Mesodermal cell (in vitro differentiated cells): Measurements from ENCODE around the gene FARSB.

Experiments used
- H3K27ac ChIP-seq: 2 replicates; pipeline ENCODE4 v1.7.0; 2013; ENCODE audit warnings: mild to moderate bottlenecking, low read depth, low read length, moderate library complexity; ENCODE audit not compliant: severe bottlenecking
- H3K36me3 ChIP-seq: 2 replicates; pipeline ENCODE4 v1.7.1; 2013; ENCODE audit warnings: mild to moderate bottlenecking, low read length, moderate library complexity; ENCODE audit not compliant: control insufficient read depth, insufficient read depth
- H3K4me1 ChIP-seq: one replicate; pipeline ENCODE4 v1.7.1; 2013; ENCODE audit warnings: mild to moderate bottlenecking, low read length; ENCODE audit not compliant: insufficient read depth, control insufficient read depth, poor library complexity, severe bottlenecking
- H3K4me3 ChIP-seq: 2 replicates; pipeline ENCODE4 v1.7.0; 2013; ENCODE audit warnings: low read length, control low read depth, mild to moderate bottlenecking; ENCODE audit not compliant: insufficient read depth, poor library complexity, severe bottlenecking; ENCODE audit errors: extremely low read depth
- H3K9me3 ChIP-seq: 2 replicates; pipeline ENCODE4 v1.7.1; 2013; ENCODE audit warnings: mild to moderate bottlenecking, low read length, moderate library complexity; ENCODE audit not compliant: control insufficient read depth
- WGBS, 2 experiments: methylation state at CpG; one replicate each; pipeline ENCODE4 v1.1.5; 2013; ENCODE audit warnings: missing lambda C conversion rate in 2 of 2; ENCODE audit not compliant: insufficient coverage in 2 of 2; 5-methylcytosine and 5-hydroxymethylcytosine counted together

The FARSB gene

DNA sequence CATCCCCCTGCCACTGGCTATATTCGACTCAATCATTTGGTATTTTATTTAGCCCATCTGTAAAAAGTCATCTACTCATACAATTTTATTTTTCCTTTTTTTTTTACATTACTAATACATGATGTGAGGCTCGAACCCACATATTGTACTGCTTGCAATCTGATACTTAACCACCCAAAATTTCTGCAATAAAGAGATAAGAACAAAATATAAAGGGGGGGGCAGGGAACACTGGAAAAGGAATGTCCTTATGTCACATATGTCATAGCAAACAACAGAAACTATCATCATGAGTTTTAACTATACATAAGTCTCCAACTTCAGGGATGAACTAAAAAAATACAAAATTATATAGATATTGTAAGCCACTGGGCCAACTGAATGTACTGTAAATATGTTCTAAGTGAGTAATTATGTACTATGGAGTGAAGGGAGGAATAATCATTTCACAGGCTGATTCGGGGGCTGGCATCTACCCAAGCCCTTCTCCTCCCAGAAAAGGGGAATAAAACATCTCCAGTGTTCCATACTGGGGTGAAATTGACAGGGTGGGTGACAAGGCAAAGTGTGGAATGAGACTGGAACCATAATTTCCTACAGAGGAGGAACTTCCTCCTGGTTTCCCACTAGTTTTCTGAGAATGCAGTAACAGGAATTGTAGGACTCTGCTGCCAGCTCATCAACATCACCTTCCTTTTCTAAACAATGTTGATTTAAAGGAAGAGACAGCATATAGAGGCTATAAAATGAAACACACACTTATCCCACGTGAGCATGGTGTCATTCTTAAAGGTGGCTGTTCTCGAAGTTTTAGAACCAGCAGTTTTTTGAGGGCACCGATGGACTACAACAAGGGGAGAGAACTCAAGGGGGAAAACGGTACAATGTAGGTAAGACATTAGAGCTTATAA, 79.5 kb downstream of the FARSB start:
- H3K27ac ChIP-seq, result no peak overlapping the region
- WGBS, 2 experiments, result 100% methylated on average over 3 of the region's 7 CpGs; no CpG with 5 or more reads in 1 of the 2 experiments
- peaks cover 8% of the 10 kb centered on the region for H3K36me3 ChIP-seq
- peaks cover 8% of the 10 kb centered on the region for H3K4me1 ChIP-seq
- no peaks in the 10 kb centered on the region for H3K9me3 ChIP-seq
- H3K4me3 ChIP-seq, result no peak overlapping the region

DNA sequence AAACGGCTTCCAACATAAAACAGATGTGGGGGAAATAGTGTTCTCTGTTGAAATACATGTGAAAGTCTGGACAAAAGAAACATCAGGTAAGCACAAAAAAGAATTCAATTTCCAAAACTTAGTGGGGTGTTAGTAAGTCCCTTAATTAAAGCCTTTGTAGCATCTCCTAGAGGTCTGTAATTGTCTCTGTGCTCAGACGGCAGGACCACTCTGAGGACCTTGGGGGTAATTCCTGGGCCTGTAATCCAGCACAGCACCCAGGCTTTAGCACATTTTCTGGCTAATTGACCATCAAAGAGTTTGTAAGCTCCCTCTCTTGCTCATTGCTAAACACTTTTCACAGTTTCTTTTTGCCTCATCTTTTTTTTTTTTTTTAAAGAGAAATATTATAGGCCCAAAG, 80.3 kb downstream of the FARSB start:
- 50% methylated on average over 1 of the region's 2 CpGs; no CpG with 5 or more reads in 1 of the 2 experiments for WGBS, 2 experiments
- Histone ChIP-seq H3K9me3 (no peaks in the 10 kb centered on the region), H3K36me3 (peaks cover 11% of the 10 kb centered on the region), H3K4me1 (peaks cover 8% of the 10 kb centered on the region), H3K27ac (no peak overlapping the region), H3K4me3 (no peak overlapping the region)

DNA sequence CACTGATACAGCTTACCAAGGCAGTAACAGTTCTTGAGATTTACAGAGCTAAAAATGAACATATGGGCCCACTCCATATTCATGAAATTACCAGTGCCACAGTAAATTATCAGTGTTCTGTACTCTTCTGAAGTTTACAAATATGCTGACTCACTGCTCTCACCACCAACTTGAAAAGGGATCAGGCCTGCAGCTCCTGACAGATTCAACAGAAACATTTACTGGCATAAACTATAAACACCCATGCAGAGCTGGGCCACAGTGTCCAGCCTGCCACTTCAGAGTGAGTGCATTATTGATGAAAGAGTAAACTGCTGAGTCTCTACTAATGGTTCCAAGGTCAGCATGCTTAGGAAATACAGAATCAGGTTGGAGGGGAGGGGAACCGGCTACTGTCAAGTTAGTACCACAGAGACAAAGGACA, 83.1 kb downstream of the FARSB start:
- no peaks in the 10 kb centered on the region for H3K9me3 ChIP-seq
- H3K4me3 ChIP-seq, result no peak overlapping the region
- H3K36me3 ChIP-seq, result peaks cover 17% of the 10 kb centered on the region
- peaks cover 8% of the 10 kb centered on the region for H3K4me1 ChIP-seq
- WGBS, 2 experiments, result no CpG with 5 or more reads among the region's 1 CpG
- peak overlapping the region; percentile 50 for H3K27ac ChIP-seq

DNA sequence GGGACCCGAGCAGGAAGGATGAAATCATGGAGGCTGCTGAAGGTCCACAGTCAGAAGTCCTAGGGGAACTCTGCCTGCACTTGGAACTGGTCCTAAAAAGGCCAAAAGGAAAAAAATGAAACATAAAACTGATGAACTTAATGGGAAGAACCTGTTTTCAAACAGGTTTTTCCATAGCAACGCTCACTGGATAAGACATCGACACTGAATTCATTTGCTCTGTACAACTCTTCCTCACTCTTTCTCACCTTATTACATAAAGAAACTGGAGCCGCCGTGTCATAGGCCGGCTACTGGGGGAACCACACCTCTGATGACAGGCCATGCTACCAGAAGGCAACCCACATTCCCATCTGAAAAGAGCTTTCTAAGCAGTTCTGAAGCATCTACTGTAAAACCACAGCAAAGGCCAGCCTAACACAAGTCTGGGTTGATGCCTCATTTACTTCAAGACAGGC, 83.6 kb downstream of the FARSB start:
- Histone ChIP-seq H3K4me1 (peaks cover 8% of the 10 kb centered on the region), H3K9me3 (no peaks in the 10 kb centered on the region), H3K36me3 (peaks cover 17% of the 10 kb centered on the region), H3K4me3 (no peak overlapping the region), H3K27ac (peak overlapping the region; percentile 50)
- WGBS, 2 experiments, result 98 to 100% methylated on average over 2 to 6 of the region's 6 CpGs

DNA sequence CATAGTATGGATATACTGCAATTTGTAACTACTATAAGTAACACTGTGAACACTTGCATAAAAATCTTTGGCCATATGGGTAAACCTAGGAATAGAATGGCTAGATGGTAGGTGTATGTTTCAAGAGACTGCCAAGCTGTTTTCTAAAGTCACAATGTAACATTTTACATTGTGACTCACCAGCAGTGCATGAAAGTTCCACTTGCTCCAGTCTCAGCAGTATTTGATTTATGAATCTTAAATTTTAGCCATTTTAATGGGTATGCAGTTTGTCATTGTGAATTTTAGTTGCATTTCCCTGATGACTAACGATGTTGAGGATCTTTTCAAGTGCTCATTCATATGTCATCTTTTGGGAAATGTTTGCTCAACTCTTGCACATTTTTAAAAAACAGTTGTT, 86.1 kb downstream of the FARSB start:
- no peak overlapping the region for H3K27ac ChIP-seq
- H3K9me3 ChIP-seq, result no peaks in the 10 kb centered on the region
- peaks cover 20% of the 10 kb centered on the region for H3K36me3 ChIP-seq
- no peak overlapping the region for H3K4me3 ChIP-seq
- 100% methylated on average over 1 of the region's 1 CpG; no CpG with 5 or more reads in 1 of the 2 experiments for WGBS, 2 experiments
- peaks cover 8% of the 10 kb centered on the region for H3K4me1 ChIP-seq

DNA sequence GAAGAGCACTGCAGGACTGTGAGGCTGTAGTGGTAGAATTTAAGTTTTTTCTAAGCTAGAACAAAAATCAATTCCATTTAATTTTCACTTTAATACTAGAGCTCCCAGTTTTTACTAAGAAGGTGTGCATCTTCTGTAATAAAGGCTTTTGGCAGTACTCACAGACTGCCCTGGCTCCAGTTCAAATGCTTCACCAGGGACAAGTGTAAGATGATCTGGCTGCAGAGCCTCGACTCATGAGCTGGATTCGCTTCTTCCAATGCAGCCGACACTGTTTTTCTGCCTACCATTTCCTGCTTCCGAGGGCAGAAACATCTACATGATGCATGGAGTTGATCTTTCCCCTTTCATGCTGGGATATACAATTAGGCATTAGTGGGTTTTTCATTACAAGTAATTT, 87.0 kb downstream of the FARSB start:
- H3K27ac ChIP-seq, result no peak overlapping the region
- H3K9me3 ChIP-seq, result no peaks in the 10 kb centered on the region
- no peak overlapping the region for H3K4me3 ChIP-seq
- peaks cover 8% of the 10 kb centered on the region for H3K4me1 ChIP-seq
- H3K36me3 ChIP-seq, result peaks cover 17% of the 10 kb centered on the region
- WGBS, 2 experiments, result 93 to 95% methylated on average over 2 to 3 of the region's 4 CpGs

DNA sequence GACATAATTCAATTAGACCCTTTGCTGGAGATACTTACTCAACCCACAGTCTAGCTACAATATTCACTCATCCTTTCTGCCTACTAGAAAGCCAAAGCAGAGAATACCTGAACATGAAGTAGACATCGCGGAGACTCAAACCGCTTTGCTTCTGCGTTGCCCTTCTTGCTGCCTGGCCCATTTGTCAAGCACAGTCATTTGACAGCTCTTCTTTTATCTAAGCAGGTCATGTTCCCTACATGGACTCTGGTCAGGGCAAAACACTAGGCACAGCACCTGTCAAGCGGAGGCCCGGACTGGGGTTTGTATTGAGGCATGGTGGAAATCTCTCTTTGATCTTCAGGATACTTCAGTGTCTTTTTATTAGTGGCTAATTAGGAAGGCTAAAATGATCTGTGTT, 89.7 kb downstream of the FARSB start:
- Histone ChIP-seq H3K4me1 (no peaks in the 10 kb centered on the region), H3K9me3 (no peaks in the 10 kb centered on the region), H3K27ac (no peak overlapping the region), H3K36me3 (peaks cover 13% of the 10 kb centered on the region), H3K4me3 (no peak overlapping the region)
- WGBS, 2 experiments, result 92 to 94% methylated on average over 4 to 6 of the region's 6 CpGs

DNA sequence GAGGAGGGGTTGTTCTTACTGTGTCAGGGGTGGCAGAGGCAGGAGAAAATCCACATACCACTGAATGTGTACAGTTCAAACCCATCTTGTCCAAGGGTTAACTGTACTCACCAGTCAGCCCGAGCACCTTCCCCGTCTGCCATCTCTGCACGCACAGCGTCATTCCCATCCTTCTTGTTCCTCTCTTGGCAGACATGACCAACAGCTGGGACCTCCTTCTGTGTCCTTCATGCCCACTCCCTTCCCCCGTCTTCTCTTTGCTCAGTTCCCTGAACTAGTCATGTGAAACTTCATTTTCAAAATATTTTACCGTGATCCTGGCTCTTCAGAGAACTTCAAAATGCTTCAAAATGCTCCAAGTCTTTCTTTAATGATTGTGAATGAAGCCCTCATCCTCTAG, 92.0 kb downstream of the FARSB start:
- Histone ChIP-seq H3K27ac (no peak overlapping the region), H3K4me1 (no peaks in the 10 kb centered on the region), H3K4me3 (no peak overlapping the region), H3K36me3 (peaks cover 11% of the 10 kb centered on the region), H3K9me3 (no peaks in the 10 kb centered on the region)
- 88 to 93% methylated on average over 6 of the region's 6 CpGs for WGBS, 2 experiments

DNA sequence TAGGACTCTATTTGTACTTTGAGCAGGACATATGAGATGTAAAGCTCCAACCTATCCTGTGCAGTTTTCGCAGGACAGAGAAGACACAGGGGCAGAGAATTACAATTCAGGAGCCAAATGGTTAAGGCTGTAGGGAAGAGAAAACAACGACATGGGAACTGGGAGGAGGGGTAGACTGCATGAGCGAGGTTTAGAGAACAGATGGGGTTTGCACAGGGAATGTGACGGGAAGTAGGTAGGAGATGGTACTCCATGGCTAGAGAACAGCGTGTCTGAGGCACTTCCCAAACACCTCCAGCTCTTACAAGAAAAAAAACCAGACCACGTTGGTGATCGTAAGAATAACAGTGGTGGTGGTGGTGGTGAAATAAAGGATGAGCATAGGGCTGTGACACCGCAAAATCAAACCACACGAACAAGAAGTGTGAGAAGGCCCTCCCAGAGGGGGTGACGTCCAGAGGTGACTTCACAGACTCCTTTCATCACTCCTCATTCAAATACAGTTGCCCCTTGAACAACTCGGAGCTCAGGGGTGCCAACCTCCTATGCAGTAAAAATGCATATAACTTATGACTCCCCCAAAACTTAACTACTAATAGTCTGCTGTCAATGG, 92.7 kb downstream of the FARSB start:
- no peak overlapping the region for H3K27ac ChIP-seq
- H3K36me3 ChIP-seq, result peaks cover 4% of the 10 kb centered on the region
- H3K4me1 ChIP-seq, result no peaks in the 10 kb centered on the region
- no peak overlapping the region for H3K4me3 ChIP-seq
- no peaks in the 10 kb centered on the region for H3K9me3 ChIP-seq
- whole genome bisulfite sequencing, 2 experiments, result 61 to 83% methylated on average over 3 to 6 of the region's 11 CpGs

DNA sequence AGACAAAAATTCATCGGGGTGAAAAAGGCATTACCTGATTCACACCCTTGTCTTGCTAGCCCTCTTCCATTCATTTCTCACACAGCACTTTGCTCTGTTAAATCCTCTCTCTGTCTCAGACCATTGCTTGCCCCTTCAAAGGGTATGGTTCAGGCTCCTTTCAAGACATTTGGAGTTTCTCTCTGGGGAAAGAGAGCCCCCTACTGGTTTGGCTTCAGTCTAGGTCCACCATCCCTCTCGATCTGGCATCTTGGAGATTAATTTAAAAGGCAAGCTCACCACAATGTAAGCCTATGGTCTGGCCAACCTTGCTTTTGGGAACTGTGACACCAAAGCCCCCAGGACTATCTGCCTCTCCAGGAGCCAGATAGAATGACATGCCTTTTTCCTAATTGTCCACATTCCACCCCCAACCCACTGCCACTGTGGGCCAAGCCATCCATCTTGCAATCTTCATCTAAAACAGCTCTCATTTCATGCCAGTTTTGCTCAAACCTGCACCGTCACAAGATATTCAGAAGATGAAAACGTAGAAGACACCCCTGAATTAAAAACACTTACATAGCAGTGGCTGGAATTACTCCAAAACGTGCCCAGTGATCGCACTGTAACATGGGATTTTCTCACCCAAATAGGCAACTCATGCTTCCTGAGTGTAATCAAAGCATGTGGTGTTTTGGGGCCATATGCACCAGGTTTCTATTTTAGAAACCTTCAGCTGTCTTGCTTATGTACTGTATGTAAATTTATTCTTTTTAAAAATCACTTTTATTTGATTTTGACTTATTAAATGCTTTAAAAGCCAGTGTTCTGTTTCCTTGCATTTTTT, 93.9 kb downstream of the FARSB start:
- 56 to 69% methylated on average over 4 to 6 of the region's 6 CpGs for WGBS, 2 experiments
- H3K36me3 ChIP-seq, result peaks cover under 1% of the 10 kb centered on the region
- no peak overlapping the region for H3K27ac ChIP-seq
- H3K4me1 ChIP-seq, result no peaks in the 10 kb centered on the region
- no peaks in the 10 kb centered on the region for H3K9me3 ChIP-seq
- H3K4me3 ChIP-seq, result no peak overlapping the region
